Adrenal gland (tissue), 5 donors: ENCODE results near the gene SHKBP1.

Source experiments
- CTCF ChIP-seq, 6 experiments: fragments of 450-650 bp in 4 of 6; fragments of 200-600 bp in 2 of 6; sonication (generic) in 1 of 6; IDR thresholded peaks; 1 replicate in 5 of 6; 2 replicates in 1 of 6; pipeline versions ENCODE4 v1.5.1 to v1.8.0; 2016 to 2021; ENCODE audit warnings: antibody characterized with exemption in 6 of 6, mild to moderate bottlenecking in 2 of 6, moderate library complexity in 1 of 6
- POLR2A ChIP-seq, 2 donors: fragments of 450-650 bp; IDR thresholded peaks; one replicate each; pipeline ENCODE4 v1.6.1; 2017; ENCODE audit warnings: antibody characterized with exemption in 2 of 2, mild to moderate bottlenecking in 2 of 2, moderate library complexity in 1 of 2
- donor health status: DM: no; HTN: no; CAD: no.

GRCh38 chr19:40604647-40605215, 28.1 kb downstream of the SHKBP1 start:
- TF ChIP-seq CTCF (IDR thresholded peaks at IDR 0.05) (no peak), POLR2A (IDR thresholded peaks at IDR 0.05) (no peak)
